K562 (cell line): ENCODE data around the gene MT2A. TPM values are rescaled to one million over a fixed set of nuclear protein-coding genes. Genes with fewer than 3 reads are reported as not detected.

Experiments
- ARID2 ChIP-seq: fragments of 450-650 bp; IDR thresholded peaks from 2 replicates; pipeline ENCODE4 v1.6.1; 2017; ENCODE audit warnings: antibody characterized with exemption, mild to moderate bottlenecking
- ETS2 ChIP-seq: IDR thresholded peaks from 2 replicates; pipeline ENCODE4 v1.6.1; 2016; ENCODE audit warnings: borderline replicate concordance, missing genetic modification characterization, mild to moderate bottlenecking, moderate library complexity, missing compliant biosample characterization; ENCODE audit not compliant: poor library complexity, severe bottlenecking
- ETV1 ChIP-seq: fragments of 450-650 bp; conservative IDR thresholded peaks from 2 replicates; pipeline ENCODE4 v1.6.1; 2016; ENCODE audit warnings: missing genetic modification characterization, control low read depth, low read depth, missing compliant biosample characterization
- ETV5 ChIP-seq: sonication (generic); formaldehyde crosslinking; IDR thresholded peaks from 2 replicates; pipeline ENCODE4 v1.4.0; 2020; ENCODE audit warnings: low read depth, mild to moderate bottlenecking, missing genetic modification reagents
- FOXK1 ChIP-seq: sonication (generic); formaldehyde crosslinking; IDR thresholded peaks from 2 replicates; pipeline ENCODE4 v1.8.0; 2022; ENCODE audit warnings: missing genetic modification reagents, mild to moderate bottlenecking, borderline replicate concordance
- HDAC6 ChIP-seq: IDR thresholded peaks from 2 replicates; pipeline ENCODE4 v1.6.1; 2012; ENCODE audit warnings: low read depth, mild to moderate bottlenecking, control low read depth, inconsistent platforms, low read length, moderate library complexity
- KAT8 ChIP-seq: fragments of 450-650 bp; IDR thresholded peaks from 2 replicates; pipeline ENCODE4 v1.6.1; 2016; ENCODE audit warnings: low read depth, mild to moderate bottlenecking
- KLF1 ChIP-seq: fragments of 450-650 bp; IDR thresholded peaks from 2 replicates; pipeline ENCODE4 v1.6.1; 2016; ENCODE audit warnings: missing genetic modification characterization, missing compliant biosample characterization
- MAZ ChIP-seq, 2 experiments: fragments of 450-650 bp in 1 of 2; sonication (generic) in 1 of 2; formaldehyde crosslinking; IDR thresholded peaks in 1 of 2; conservative IDR thresholded peaks in 1 of 2; 2 replicates each; pipeline versions ENCODE4 v1.4.0 to v1.5.0; 2020; ENCODE audit warnings: mild to moderate bottlenecking in 1 of 2, missing genetic modification reagents in 1 of 2
- RBM25 ChIP-seq: fragments of 200-400 bp; formaldehyde crosslinking; IDR thresholded peaks from 2 replicates; pipeline ENCODE4 v1.6.1; 2018; ENCODE audit warnings: low read length, low read depth, moderate library complexity; ENCODE audit not compliant: severe bottlenecking
- RBM34 ChIP-seq: fragments of 200-400 bp; formaldehyde crosslinking; IDR thresholded peaks from 2 replicates; pipeline ENCODE4 v1.6.1; 2018; ENCODE audit warnings: low read length, borderline replicate concordance; ENCODE audit not compliant: insufficient read depth
- SRSF7 ChIP-seq: fragments of 200-400 bp; formaldehyde crosslinking; optimal IDR thresholded peaks from 2 replicates; pipeline ENCODE3; 2017; ENCODE audit warnings: mild to moderate bottlenecking, low read depth, low read length
- ZFP30 ChIP-seq: fragments of 250-450 bp; sonication (Bioruptor Pico); IDR thresholded peaks from 2 replicates; pipeline ENCODE4 v1.8.0; 2022; ENCODE audit warnings: moderate library complexity, mild to moderate bottlenecking, inconsistent platforms, borderline replicate concordance
- ZNF316 ChIP-seq: fragments of 450-650 bp; IDR thresholded peaks from 2 replicates; pipeline ENCODE4 v1.6.1; 2016
- polyA plus RNA-seq, 8 experiments: library from polyadenylated mRNA; depleted of rRNA in 4 of 8; stranded (reverse) in 5 of 8; unstranded in 3 of 8; fragments of >200 nt; fragmentation: Nextera tagmentation in 2 of 8; fragmentation: Illumina TruSeq in 1 of 8; extraction: Ambion mirVana in 2 of 8; extraction: Trizol in 1 of 8; gene quantifications; 2 replicates each; pipeline versions ENCODE4 v1.2.1 to v1.2.3, GENCODE V29; 2011 to 2014; ENCODE audit warnings: inconsistent platforms in 1 of 8, missing spikeins in 1 of 8
- total RNA-seq, 7 experiments: library from RNA; depleted of rRNA in 6 of 7; stranded (reverse); fragments of >200 nt in 6 of 7; fragmentation: Illumina TruSeq in 2 of 7; extraction: Trizol in 2 of 7; gene quantifications; 2 replicates each; pipeline versions ENCODE4 v1.2.1 to v1.2.3, GENCODE V29; 2011 to 2021; ENCODE audit warnings: low replicate concordance in 1 of 7
- TF ChIP-seq, protein P1 (sequence below): fragments of 450-650 bp; formaldehyde crosslinking; IDR thresholded peaks from 2 replicates; pipeline ENCODE4 v1.4.0; 2020; ENCODE audit warnings: mild to moderate bottlenecking, moderate library complexity
- TF ChIP-seq, protein P2 (sequence below): fragments of 200-800 bp; sonication (Bioruptor generic); IDR thresholded peaks from 2 replicates; pipeline ENCODE4 v1.6.1; 2017; ENCODE audit warnings: missing genetic modification characterization, missing compliant biosample characterization
- TF ChIP-seq, protein P3 (sequence below): IDR thresholded peaks from 2 replicates; pipeline ENCODE4 v1.6.1; 2012; ENCODE audit warnings: low read depth, low read length, improper control_type of control experiment, borderline replicate concordance
- TF ChIP-seq, protein P4 (sequence below): IDR thresholded peaks from 3 replicates; pipeline ENCODE4 v1.6.1; 2011; ENCODE audit warnings: borderline replicate concordance, mild to moderate bottlenecking, moderate library complexity; ENCODE audit not compliant: insufficient read length; ENCODE audit errors: extremely low read depth

The MT2A gene
- total and polyA plus RNA-seq, 9 of the 15 experiments (the other 6 are each of a cell fraction or from before 2014, with no cell fraction given): 2.0 to 16.9 (median 8.5) TPM

DNA sequence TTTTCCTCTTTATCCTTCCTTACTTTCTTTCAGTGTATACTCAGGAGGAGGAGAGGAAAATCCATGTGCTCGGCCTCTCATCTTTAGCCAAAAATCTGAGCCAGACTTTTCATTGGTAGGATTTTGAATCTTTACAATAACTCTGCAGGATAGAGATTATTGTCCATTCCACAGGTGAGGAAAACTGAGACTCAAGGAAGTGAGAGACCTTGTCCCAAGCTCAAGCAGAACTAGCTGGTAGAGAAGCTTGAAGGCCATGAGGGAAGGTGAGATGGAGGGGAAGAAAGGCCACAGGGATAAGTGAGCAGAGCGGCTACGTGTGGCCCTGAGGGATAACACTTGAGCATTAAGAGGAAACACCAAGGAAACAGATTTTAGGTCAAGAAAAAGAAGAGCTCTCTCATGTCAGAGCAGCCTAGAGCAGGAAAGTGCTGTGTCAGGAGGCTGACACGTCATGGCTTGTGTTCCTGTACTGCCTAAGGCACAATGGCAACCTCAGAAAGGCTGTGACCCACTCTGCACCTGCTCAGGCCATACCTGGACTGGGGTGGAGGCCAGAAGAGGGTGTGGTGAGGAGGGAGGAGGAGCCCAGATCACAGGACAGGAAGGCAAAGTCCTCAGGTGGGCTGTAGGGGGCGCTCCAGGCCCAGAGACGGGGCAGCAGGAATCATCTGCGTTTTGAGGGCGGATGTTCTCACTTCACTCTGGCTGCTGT is 31.6 kb upstream of the MT2A start (continued):
- TF ChIP-seq, protein P1, sequence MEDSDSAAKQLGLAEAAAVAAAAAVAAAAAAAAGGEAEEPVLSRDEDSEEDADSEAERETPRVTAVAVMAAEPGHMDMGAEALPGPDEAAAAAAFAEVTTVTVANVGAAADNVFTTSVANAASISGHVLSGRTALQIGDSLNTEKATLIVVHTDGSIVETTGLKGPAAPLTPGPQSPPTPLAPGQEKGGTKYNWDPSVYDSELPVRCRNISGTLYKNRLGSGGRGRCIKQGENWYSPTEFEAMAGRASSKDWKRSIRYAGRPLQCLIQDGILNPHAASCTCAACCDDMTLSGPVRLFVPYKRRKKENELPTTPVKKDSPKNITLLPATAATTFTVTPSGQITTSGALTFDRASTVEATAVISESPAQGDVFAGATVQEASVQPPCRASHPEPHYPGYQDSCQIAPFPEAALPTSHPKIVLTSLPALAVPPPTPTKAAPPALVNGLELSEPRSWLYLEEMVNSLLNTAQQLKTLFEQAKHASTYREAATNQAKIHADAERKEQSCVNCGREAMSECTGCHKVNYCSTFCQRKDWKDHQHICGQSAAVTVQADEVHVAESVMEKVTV (CRISPR knock-in tag): peak; percentile 85
- TF ChIP-seq ETS2: no peak
- peak; percentile 37; the same call in 1 of the 2 replicates for TF ChIP-seq ZNF316
- no peak for TF ChIP-seq SRSF7
- TF ChIP-seq ZFP30 (CRISPR knock-in tag): no peak
- TF ChIP-seq KLF1 (tag): peak; percentile 79; the same call in 1 of the 2 replicates
- TF ChIP-seq KAT8: no peak
- TF ChIP-seq, protein P2, sequence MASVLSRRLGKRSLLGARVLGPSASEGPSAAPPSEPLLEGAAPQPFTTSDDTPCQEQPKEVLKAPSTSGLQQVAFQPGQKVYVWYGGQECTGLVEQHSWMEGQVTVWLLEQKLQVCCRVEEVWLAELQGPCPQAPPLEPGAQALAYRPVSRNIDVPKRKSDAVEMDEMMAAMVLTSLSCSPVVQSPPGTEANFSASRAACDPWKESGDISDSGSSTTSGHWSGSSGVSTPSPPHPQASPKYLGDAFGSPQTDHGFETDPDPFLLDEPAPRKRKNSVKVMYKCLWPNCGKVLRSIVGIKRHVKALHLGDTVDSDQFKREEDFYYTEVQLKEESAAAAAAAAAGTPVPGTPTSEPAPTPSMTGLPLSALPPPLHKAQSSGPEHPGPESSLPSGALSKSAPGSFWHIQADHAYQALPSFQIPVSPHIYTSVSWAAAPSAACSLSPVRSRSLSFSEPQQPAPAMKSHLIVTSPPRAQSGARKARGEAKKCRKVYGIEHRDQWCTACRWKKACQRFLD (CRISPR knock-in tag): no peak
- TF ChIP-seq, protein P3, sequence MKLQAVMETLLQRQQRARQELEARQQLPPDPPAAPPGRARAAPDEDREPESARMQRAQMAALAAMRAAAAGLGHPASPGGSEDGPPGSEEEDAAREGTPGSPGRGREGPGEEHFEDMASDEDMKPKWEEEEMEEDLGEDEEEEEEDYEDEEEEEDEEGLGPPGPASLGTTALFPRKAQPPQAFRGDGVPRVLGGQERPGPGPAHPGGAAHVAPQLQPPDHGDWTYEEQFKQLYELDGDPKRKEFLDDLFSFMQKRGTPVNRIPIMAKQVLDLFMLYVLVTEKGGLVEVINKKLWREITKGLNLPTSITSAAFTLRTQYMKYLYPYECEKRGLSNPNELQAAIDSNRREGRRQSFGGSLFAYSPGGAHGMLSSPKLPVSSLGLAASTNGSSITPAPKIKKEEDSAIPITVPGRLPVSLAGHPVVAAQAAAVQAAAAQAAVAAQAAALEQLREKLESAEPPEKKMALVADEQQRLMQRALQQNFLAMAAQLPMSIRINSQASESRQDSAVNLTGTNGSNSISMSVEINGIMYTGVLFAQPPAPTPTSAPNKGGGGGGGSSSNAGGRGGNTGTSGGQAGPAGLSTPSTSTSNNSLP: no peak
- peak; percentile 69 for TF ChIP-seq RBM25
- no peak for TF ChIP-seq FOXK1 (CRISPR knock-in tag)
- TF ChIP-seq ETV1 (tag): peak; percentile 47; the same call in 1 of the 2 replicates
- TF ChIP-seq RBM34: no peak
- no peak for TF ChIP-seq ETV5 (CRISPR knock-in tag)
- TF ChIP-seq HDAC6: no peak
- TF ChIP-seq ARID2: 0 out of 2 replicates have a peak, but pooled peaks have one; percentile 18
- peak; percentile 43 to 55; a peak in 1 of 4 replicates for TF ChIP-seq MAZ (CRISPR knock-in tag; conservative IDR thresholded peaks at IDR 0.05 in 1 of 2, IDR thresholded peaks at IDR 0.05 in 1 of 2)
- TF ChIP-seq, protein P4, sequence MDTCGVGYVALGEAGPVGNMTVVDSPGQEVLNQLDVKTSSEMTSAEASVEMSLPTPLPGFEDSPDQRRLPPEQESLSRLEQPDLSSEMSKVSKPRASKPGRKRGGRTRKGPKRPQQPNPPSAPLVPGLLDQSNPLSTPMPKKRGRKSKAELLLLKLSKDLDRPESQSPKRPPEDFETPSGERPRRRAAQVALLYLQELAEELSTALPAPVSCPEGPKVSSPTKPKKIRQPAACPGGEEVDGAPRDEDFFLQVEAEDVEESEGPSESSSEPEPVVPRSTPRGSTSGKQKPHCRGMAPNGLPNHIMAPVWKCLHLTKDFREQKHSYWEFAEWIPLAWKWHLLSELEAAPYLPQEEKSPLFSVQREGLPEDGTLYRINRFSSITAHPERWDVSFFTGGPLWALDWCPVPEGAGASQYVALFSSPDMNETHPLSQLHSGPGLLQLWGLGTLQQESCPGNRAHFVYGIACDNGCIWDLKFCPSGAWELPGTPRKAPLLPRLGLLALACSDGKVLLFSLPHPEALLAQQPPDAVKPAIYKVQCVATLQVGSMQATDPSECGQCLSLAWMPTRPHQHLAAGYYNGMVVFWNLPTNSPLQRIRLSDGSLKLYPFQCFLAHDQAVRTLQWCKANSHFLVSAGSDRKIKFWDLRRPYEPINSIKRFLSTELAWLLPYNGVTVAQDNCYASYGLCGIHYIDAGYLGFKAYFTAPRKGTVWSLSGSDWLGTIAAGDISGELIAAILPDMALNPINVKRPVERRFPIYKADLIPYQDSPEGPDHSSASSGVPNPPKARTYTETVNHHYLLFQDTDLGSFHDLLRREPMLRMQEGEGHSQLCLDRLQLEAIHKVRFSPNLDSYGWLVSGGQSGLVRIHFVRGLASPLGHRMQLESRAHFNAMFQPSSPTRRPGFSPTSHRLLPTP: no peak
